Inferior parietal cortex (tissue), 1 donor: ENCODE measurements around the gene BORCS5.
"Not testable (repeated sequence)": the region's sequence is repeated elsewhere in the genome, so short reads cannot be mapped to it uniquely, and the experiment has no call there.

ENCODE experiments used
- DNase-seq: peaks from one replicate; pipeline ENCODE4 v3.0.0-alpha.2; 2016; ENCODE audit errors: extremely low spot score

BORCS5 gene

GRCh38 chr12:12486661-12487240 lies 129.9 kb downstream of the BORCS5 start:
- DNase-seq = no peak

- DNase-seq = no peak
These were observed 130.6 kb downstream of the BORCS5 start for GRCh38 chr12:12487490-12487889.

- no peak for DNase-seq
These were observed 131.4 kb downstream of the BORCS5 start for GRCh38 chr12:12488296-12488695.

GRCh38 chr12:12488823-12489550 lies 132.1 kb downstream of the BORCS5 start:
- no peak for DNase-seq

- DNase-seq = no peak
These were observed 134.7 kb downstream of the BORCS5 start for GRCh38 chr12:12491606-12492005.

DNA sequence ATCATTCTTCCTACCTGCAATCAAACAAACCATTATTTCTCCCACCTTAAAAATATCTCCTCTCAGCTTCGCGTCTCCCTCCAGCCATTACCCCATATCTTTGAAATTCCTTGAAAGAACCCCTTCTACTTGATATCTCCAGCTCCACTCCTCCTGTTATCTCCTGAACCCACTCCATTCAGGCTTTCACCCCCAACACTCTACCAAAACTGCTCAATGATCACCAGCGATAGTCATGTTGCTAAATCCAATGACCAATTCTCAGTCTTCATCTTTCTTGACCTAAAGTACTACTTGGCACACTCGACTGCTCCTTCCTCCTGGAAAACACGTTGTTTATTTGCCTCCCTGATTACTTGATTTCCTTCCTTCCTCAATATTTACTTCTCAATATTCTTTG lies 135.7 kb downstream of the BORCS5 start:
- no peak for DNase-seq

GRCh38 chr12:12495536-12495935 lies 138.7 kb downstream of the BORCS5 start:
- DNase-seq = no peak

DNA sequence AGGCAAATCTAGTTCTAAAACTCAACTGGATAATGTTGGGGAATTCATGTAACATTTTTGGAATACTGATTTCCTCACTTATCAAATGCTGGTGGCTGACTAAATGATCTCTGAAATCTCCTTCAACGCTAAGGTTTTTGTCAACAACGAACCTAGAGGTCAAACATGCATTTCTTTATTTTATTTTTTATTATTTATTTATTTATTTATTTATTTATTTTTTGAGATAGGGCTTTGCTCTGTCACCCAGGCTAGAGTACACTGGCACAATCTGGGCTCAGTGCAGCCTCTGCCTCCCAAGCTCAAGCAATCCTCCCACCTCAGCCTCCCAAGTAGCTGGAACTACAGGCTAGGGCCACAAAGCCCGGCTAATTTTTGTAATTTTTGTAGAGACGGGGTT lies 141.3 kb downstream of the BORCS5 start:
- no peak for DNase-seq

DNA sequence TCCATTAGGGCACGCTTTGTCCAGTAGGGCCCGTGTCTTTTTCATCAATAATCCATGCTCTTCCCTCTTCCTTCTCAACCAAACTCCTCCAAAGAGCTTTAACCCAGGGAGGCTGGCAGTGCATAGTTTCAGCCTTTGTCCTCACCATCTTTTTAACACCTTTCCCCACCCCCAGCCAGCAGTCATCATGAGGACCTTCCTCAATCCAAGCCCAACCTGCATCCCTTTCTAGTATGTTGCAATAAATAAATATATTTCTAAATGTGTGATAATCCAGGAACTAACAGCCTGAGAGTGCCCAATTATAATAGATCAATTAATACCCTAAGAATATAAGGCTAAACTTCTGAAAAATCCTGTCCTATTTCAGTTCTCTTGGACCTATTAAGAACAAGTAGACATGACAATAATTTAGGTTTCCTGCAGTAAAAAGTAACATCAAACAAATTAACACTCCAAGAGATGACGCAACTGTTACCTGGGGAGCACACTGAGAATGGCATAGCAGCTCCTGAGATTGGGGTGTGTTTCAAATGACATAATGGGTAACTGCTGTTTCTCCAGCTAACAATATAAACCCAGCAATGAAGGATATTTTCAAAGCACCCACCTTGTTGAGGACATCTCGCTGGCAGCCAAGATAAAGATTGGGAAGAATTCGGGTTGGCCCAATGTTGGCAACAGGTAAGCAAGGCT lies 143.2 kb downstream of the BORCS5 start:
- no peak for DNase-seq

- no peak for DNase-seq
These were observed 144.2 kb downstream of the BORCS5 start for GRCh38 chr12:12501121-12501520.

- DNase-seq = not testable (repeated sequence)
These were observed 145.4 kb downstream of the BORCS5 start for GRCh38 chr12:12502130-12502814.

DNA sequence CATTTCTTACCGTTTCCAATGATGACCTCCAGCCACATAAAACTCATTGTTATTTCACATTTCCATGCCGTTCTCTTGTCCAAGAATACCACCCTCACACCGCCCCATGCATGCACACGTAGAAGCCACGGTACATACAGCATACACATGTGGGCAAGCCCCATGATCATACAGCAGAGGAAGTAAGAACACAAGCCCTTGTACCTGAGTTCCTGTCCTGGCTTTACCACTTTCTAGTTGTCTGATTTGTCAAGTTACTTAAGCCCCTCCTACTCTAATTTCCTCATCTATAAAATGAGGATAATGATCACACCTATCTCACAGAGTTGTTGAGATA lies 145.9 kb downstream of the BORCS5 start:
- DNase-seq = no peak

DNA sequence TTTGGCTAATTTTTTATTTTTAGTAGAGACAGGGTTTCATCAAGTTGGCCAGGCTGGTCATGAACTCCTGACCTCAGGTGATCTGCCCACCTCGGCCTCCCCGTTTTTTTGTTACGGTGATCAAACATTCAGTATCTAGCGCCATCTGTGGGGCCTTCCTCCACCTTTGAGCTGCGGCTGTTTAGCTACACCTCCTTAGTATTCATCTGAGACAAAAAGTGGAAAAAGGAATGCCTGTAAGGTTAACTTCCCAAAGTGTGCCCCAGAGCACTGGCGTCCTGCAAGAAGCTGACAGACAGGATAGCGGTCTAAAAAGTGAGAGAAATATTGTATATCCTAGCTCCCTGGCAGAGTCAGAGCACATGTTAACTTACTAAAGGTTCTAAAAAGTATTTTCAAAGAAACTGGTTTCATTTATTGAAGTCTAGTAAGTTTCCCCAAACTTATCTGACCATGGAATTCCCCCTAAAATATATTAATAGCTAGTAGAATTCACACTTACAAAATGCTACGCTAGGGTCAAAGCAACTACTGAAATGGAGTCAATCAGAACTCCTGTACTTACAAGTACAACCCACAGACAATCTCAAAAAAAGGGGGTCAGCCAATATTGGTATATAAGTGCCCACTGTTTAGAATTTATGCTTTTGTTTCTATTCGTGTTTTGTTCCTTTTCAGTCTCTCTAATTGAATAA lies 146.7 kb downstream of the BORCS5 start:
- no peak for DNase-seq

DNA sequence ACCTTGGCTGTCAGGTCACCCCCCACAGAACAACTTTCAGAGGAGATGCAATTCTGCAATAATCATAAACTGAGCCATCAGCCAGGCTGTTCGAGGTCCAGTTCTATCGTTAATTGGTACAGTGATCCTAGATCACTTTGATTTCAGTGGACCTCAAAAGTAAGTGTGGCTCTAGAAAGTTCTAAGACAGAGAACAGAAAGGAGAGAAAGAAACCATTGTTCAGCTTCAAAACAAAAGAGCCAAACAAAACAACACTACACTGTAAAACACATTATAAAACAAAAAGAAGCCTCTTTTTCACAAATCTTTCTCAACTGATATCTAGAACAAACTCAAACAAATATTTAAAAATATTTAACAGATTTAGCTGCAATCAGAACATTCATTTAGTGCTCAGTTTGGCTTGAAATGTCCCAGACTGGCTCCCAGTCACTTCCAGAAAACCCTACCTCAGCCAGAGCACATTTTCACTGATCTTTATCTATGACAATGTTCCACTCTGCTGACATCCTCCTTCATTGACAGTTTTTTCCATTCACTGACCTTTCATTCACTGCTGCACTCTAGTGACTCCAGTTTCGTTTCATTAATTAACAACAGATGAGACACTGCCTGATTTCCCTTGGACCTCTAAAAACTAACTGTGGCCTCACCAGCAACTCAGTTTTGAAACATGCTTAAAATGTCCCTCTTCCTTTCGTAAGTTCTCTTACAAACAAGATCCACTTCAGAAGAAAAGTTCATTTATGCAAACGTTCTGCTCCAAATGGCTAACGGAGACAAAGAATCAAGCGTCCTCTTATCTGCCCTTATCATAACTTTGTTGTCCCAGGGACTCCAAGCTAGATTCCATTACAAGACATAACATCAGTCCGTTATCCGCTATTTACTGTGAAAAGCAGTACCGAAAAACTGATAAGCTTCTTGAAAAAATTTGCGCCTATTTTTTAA lies 148.9 kb downstream of the BORCS5 start:
- peak; percentile 52 for DNase-seq

- no peak for DNase-seq
These were observed 149.6 kb downstream of the BORCS5 start for GRCh38 chr12:12506496-12506890.

GRCh38 chr12:12507121-12507520 lies 150.2 kb downstream of the BORCS5 start:
- DNase-seq = no peak

DNA sequence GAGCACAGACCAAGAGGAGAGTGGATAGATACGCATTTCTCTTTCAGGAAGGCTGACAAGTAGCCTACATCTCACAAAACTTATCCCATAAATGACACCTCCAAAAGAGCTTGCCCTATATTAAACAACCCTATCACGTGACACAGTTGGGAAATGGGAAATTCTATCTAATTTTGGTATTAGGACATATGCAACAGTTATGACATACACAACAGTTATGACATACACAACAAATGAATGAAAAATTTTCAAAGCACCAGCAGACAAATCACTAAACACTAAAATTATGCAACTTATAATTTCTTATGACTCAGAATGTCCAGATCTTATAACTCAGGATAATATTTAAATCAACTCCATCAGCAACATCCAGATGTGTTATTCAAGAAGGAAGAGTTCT lies 151.7 kb downstream of the BORCS5 start:
- no peak for DNase-seq

DNA sequence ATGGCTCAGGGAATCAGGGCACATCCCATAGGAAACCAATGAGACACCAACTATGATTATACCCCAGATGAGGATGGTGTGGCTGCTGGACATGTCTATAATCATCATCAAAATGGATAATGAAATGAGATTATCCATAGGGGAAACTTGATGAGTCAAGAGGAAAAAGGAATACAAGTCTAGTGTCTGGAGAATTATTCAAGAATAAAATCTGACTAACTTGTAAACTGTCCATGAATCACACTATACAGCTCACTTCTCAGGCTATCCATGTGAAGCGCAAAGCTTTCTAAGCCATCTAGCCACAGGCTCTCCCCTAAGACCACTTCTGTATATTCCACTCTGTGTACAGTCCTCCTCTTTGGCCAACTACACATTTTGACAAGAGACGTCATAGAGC lies 153.3 kb downstream of the BORCS5 start:
- DNase-seq = no peak

DNA sequence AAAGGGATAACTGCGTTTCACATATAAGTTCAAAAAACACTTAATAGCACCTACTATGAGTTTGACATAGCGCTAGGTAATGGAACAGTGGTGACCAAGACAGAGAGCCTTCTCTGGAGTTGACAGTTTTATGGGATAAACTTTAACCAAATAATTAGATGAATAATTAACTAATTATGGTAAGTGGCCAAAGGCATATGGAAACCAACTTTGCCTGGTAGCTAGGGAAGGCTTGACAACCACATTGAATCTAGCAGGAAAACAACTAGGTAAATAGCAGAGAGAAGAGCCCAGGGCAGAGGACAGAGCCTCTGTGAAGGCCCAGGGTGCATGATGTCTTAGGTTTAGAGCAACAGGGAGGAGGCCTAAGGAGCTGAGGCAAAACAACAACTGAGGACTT lies 153.7 kb downstream of the BORCS5 start:
- DNase-seq = no peak

- DNase-seq = no peak
These were observed 154.3 kb downstream of the BORCS5 start for GRCh38 chr12:12511021-12511783.
